ENCODE results near the gene NECTIN2.

The NECTIN2 gene

DNA sequence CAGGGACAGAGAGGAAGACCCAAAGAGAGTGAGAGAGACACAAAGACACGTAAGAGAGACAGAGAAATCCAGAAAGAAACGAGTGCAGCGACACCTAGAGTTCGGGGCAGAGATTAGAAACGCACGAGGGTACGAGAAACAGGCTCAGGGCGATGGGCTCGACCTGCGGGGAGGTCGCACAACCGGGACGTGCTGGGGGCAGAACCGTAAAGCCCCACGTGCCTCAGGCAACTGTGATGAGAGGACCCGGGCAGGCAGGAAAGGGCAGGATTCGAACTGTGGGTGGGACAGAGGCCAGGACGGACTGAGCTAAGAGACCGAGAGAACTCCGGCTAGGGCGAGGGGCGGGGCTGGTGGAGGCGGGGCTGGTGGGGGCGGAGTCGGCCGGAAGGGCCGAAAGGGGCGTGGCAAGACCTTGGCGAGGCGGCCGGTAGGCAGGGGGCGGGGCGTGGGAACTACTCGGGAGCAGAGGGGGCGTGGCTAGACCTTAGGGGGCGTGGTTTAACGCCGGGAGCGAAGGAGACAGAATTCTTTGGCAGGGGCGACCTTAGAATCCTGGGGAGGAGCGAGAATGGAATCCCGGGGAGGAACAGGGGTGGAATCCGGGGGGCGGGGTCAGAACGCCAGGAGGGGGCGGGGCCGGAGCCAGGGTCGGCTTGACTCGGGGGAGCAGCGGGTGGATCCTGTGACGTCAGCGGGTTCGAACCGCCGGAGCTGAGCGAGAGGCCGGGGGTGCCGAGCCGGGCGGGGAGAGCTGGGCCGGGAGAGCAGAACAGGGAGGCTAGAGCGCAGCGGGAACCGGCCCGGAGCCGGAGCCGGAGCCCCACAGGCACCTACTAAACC lies at the start of gene NECTIN2:
TSS of gene NECTIN2 (plus strand) at position 686 of the 843 bp plus-strand sequence. CDS start 229 bp downstream, outside the sequence.
- no peak for TF ChIP-seq GATA1 (IDR thresholded peaks at IDR 0.05; ENCODE audit: low read depth, low read length)
- no peak for TF ChIP-seq POLR2A (IDR thresholded peaks at IDR 0.05; ENCODE audit: low read length)
- peak; percentile 93 to 98 for DNase-seq

DNA sequence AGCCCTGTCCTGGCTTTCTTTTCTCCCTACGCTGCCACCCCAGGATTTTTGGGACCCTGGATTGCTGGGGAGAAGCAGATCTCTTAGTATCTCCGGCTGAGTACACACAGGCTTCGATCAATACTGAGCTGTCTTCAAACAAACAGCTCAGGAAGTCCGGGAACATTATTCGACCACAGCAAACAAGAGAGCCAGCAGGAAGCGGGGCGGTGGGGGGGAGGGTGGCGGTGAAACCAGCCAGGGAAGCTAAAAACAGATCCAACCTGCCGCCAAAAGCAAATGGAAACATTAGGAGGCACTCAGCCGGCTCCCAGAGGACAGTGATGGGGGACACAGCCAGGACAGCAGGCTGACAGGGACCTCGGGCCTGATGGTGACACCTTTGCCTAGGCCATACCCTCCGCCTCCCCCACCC lies 49.4 kb upstream of the NECTIN2 start:
- DNase-seq, result no peak
- TF ChIP-seq GATA1 (IDR thresholded peaks at IDR 0.05; ENCODE audit: low read depth, low read length) (no peak), POLR2A (IDR thresholded peaks at IDR 0.05; ENCODE audit: low read length) (no peak)

DNA sequence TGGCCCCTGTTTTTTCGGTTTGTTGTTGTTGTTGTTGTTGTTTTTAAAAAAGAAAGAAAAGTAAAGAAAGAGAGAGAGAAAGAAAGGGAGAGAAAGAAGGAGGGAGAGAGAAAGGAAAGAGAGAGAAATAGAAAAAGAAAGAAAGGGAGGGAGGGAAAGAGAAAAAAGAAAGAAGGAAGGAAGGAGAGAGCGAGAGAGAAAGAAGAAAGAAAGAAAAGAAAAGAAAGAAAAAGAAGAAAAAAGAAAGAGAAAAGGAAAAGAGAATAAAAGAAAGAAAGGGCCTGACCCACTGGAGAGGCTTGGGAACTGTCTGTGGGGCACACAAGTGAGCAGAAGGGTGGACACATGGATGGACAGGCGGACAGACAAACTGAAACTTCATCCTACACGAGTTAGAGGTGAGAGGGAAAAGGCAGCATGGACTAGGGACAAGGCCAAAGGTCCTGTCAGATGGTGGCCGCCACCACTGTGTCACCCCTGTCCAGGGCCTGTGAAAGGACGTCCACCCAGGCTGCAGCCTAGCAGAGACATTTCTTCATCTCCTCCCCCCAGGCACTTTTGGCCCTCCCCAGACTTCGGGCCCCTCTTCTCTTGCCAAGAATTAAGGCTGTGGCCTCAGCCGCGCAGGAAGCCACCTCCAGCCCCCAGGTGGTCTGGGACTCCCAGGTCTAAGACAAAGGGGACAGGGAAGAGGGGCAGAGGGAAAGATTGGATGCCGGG lies 46.3 kb upstream of the NECTIN2 start:
- TF ChIP-seq GATA1 (IDR thresholded peaks at IDR 0.05; ENCODE audit: low read depth, low read length), result no peak
- no peak for TF ChIP-seq POLR2A (IDR thresholded peaks at IDR 0.05; ENCODE audit: low read length)
- DNase-seq, result no peak

DNA sequence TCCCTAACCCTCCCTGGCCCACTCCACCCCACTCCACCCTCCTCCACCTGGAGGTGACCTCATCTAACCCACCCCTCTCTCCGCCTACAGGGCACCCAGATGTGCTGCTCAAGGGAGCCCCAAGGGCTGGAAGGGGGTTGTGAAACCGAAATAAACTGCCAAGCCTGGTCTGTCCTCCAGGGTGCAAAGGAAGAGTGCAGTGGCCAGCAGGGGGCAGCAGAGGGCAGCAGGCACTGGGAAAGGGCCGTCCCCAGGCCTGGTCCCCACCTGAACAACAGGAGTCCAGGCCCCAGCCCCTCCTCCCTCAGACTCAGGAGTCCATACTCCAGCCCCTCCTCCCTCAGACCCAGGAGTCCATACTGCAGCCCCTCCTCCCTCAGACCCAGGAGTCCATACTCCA lies 45.6 kb upstream of the NECTIN2 start:
- TF ChIP-seq POLR2A (IDR thresholded peaks at IDR 0.05; ENCODE audit: low read length), result no peak
- no peak for TF ChIP-seq GATA1 (IDR thresholded peaks at IDR 0.05; ENCODE audit: low read depth, low read length)
- DNase-seq, result peak; percentile 76 to 86

DNA sequence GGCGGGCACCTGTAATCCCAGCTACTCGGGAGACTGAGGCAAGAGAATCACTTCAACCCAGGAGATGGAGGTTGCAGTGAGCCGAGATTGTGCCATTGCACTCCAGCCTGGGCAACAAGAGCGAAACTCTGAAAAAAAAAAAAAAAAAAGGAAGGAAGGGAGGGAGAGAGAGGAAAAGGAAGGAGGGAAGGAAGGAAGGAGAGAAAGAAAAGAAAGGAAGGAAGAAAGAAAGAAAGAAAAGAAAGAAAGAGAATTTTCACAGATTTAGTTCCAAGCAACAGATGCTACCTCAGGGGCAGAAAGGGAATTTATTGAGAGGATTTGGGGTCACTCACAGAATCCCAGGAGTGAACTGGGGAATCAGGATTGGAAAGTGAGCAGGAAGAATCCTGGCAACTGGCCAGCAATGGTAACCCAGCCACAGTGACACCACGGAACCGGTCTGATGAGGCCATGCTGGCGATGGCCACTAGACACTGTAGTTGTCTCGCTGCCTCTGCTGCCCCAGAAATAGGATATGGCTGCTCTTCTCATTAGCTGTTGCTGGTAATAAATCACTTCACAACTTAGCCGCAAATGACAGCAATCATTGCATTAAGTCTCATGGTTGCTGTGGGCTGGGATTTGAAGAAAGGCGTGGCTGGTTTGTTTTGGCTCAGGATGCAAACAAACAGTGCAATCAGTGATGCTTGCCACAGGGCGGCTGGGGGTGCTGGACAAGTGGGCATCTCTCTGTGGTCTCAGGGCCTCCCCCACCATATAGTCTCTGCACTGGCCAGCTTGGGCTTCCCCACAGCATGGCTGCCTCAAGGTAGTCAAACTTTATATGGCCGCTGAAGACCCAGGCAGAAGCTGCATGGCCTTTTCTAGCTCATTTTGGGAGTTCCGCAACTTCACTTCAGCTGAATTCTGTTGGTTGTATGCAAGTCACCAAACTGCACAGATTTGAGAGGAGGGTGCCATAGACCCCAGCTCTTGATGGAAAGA lies 42.4 kb upstream of the NECTIN2 start:
- DNase-seq, result no peak
- TF ChIP-seq GATA1 (IDR thresholded peaks at IDR 0.05; ENCODE audit: low read depth, low read length), result no peak
- TF ChIP-seq POLR2A (IDR thresholded peaks at IDR 0.05; ENCODE audit: low read length), result no peak

DNA sequence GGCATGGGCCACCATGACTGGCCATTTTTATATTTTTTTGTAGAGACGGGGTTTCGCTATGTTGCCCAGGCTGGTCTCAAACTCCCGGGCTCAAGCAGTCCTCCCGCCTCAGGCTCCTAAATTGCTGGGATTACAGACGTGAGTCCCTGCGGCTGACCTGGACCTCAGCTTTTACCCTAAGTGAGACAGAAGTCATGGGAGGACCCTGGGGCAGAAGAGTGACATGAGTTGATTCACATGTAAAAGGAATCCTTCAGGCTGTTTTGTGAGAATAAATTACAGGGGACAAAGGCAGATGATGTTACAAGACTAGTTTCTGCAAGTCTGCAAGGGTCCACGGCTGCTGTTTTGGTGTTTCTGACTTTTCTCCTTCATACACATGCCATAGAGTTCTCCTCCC lies 39.8 kb upstream of the NECTIN2 start:
- no peak for DNase-seq
- no peak for TF ChIP-seq POLR2A (IDR thresholded peaks at IDR 0.05; ENCODE audit: low read length)
- no peak for TF ChIP-seq GATA1 (IDR thresholded peaks at IDR 0.05; ENCODE audit: low read depth, low read length)

DNA sequence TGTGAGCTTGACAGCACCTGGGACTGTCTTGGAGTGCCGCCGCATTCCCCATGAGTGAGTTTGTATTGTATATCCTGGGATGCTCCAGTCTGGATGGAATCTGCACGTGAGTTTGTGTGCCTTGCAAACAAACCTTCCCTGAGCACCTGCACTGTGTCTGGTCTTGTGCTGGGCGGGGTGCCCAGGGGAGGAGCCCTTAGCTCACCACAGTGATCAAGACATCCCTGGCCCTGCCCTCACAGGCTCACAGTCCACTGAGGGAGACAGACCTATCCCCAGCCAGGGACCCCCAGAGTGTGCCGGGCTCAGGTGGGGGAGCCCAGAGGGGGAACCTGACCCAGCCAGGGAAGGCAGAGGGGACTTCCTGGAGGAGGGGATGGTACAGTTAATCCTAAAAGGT lies 38.9 kb upstream of the NECTIN2 start:
- no peak for DNase-seq
- TF ChIP-seq GATA1 (IDR thresholded peaks at IDR 0.05; ENCODE audit: low read depth, low read length) (no peak), POLR2A (IDR thresholded peaks at IDR 0.05; ENCODE audit: low read length) (no peak)

DNA sequence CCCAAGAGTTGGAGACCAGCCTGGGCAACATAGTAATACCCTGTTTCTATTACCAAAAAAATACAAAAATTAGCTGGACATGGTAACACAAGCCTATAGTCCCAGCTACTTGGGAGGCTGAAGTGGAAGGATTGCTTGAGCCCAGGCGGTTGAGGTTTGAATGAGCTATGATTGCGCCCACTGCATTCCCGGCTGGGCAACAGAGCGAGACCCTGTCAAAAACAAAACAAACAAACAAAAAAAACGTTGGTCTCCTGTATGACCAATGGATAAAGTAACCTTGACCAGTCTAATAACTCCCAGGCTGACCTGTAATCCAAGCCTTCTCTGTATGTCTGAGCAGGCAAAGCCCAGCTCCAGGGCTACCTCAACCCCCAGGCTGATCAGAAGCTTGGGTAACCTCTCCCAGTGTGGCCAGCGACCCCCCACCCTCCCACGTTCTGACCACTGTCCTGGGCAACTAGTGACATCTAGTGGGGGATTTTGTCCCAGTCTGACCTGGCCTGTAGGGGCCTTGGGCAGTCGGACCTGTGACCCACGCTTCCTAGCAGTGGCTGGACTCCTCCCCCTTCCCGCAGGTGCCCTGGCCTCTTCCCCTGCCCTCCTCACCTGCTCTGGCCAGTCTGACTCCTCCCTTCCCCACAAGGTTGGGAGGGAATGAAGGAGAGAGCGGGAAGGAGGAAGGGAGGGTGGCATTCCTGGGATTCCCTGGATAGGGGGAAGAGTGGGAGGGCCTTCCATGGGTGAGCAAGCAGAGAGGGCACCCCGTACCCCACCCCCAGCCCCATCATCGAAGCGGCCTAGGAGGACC lies 38.2 kb upstream of the NECTIN2 start:
- no peak for DNase-seq
- TF ChIP-seq GATA1 (IDR thresholded peaks at IDR 0.05; ENCODE audit: low read depth, low read length) (no peak), POLR2A (IDR thresholded peaks at IDR 0.05; ENCODE audit: low read length) (no peak)

DNA sequence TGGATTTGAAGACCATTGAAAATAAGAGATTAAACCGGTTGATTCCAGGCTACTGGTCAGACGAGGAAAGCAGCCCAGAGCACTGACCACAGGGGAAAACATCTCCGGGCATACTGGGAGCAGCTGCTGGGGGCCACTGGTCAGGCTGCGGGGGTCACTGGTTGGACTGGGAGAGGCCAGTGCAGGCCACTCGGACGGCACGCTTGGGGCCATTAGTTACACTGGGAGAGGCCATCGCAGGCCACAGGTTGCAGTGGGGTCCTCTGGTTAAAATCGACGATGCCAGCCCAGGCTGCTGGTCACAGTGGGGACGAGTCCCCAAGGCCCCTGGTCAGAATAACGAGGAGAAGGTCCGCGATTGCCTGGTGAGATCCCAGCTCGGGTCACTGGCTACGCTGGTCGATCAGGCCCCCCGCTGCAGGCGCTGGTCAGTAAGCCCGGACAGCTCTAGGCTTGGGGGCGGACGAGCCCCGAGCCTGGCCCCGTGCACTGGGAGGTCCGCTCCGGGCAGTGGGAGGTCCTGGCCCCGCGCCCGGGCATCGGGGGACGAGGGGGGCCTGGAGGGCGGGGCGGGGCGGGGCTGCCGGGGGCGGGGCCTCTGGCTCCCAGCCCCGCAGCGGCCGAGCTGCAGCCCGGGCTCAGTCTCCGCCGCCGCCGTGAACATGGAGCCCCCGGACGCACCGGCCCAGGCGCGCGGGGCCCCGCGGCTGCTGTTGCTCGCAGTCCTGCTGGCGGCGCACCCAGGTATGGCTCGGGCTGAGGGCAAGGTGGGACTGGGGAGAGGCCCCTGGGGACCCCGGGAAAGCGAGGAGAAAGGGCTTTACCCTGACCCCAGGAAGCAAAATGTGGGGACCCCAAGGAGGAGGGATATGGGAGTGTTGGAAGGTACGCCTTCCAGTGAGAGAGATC lies 37.4 kb upstream of the NECTIN2 start, which contains the start of gene BCAM:
TSS of gene BCAM (plus strand) at position 641 of the 909 bp plus-strand sequence. CDS start at position 663, 22 bp downstream.
- peak; percentile 42 to 55 for DNase-seq
- no peak for TF ChIP-seq POLR2A (IDR thresholded peaks at IDR 0.05; ENCODE audit: low read length)
- TF ChIP-seq GATA1 (IDR thresholded peaks at IDR 0.05; ENCODE audit: low read depth, low read length), result no peak

DNA sequence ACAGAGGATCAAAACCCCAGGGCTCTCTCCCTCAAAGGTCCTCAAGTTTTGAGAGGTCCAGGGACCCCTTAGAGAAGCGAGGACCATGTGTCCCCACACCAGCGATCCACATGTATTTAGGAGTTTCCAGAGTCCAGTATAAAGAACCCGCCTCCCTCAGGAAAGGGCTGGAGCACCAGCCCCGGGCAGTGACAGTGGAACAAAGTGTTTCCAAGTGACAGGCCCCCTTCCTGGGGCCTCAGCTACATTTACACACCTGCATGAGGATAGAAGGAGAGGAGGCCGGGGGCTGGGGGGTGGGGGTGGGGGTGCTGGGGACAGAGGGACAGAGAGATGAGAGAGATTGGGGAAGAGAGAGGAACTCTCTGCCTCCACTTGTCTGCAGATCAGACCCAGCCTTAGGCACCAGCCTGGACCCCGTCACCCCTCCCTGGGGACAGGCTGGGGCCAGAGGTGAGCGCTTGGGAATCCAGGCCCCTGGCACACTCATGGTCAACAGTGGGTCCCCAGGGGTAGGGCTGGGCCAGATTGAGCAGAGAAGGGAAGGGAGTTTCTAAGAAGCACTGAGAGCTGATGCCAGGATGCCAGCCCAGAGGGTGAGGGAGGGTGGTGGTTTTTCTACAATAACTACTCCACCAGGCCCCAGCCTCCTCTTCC lies 36.4 kb upstream of the NECTIN2 start:
- DNase-seq, result no peak
- TF ChIP-seq GATA1 (IDR thresholded peaks at IDR 0.05; ENCODE audit: low read depth, low read length) (no peak), POLR2A (IDR thresholded peaks at IDR 0.05; ENCODE audit: low read length) (no peak)

All from erythroblast (primary cell).